PC-9 (cell line): ENCODE data around the gene TSC22D2. TPM values are rescaled to one million over a fixed set of nuclear protein-coding genes. Genes with fewer than 3 reads are reported as not detected.

Experiments
- Bru-seq: library from RNA; stranded (reverse); fragments of 400-500 nt; gene quantifications from one replicate; lab custom pipeline; 2021; lab: Mats Ljungman, UMichigan
- BruChase-seq, 2 experiments: library from RNA; stranded (reverse); fragments of 400-500 nt; gene quantifications; one replicate each; lab custom pipeline; 2021; lab: Mats Ljungman, UMichigan
- BruUV-seq: library from RNA; stranded (reverse); fragments of 400-500 nt; replicated peaks from 2 replicates; lab custom pipeline; 2021; lab: Mats Ljungman, UMichigan
- CTCF ChIA-PET: fragments of 300-600 bp; sonication (Branson Sonifier 250); formaldehyde crosslinking; loops from one replicate; lab custom pipeline; 2022; ENCODE audit warnings: antibody characterized with exemption; lab: Charles Lee
- POLR2A ChIA-PET: fragments of 300-600 bp; sonication (Branson Sonifier 250); formaldehyde crosslinking; loops from one replicate; lab custom pipeline; 2022; ENCODE audit warnings: antibody characterized with exemption; ENCODE audit not compliant: unreplicated experiment; lab: Charles Lee
- DNase-seq, 2 experiments: peaks; one replicate each; pipeline versions ENCODE4 v3.0.0 to v3.0.0-alpha.2; 2015 to 2022; ENCODE audit warnings: mixed read lengths in 1 of 2
- H2AFZ ChIP-seq: fragments of 200-600 bp; sonication (generic); 2 replicates; pipeline ENCODE4 v1.8.1; 2017; ENCODE audit warnings: antibody characterized with exemption
- H3F3A ChIP-seq: fragments of 200-600 bp; sonication (generic); 2 replicates; pipeline ENCODE4 v1.8.1; 2017; ENCODE audit warnings: antibody characterized with exemption, mild to moderate bottlenecking, low read depth; ENCODE audit not compliant: insufficient read depth
- H3K27ac ChIP-seq: fragments of 200-600 bp; sonication (generic); 2 replicates; pipeline ENCODE4 v1.6.1; 2016; ENCODE audit warnings: mixed run types
- H3K27me3 ChIP-seq: fragments of 200-600 bp; sonication (generic); 2 replicates; pipeline ENCODE4 v1.6.1; 2016; ENCODE audit warnings: low read depth, mixed run types; ENCODE audit not compliant: insufficient read depth
- H3K36me3 ChIP-seq: fragments of 200-600 bp; sonication (generic); 2 replicates; pipeline ENCODE4 v1.6.1; 2016; ENCODE audit warnings: low read depth, mixed run types
- H3K4me1 ChIP-seq: fragments of 200-600 bp; sonication (generic); replicated peaks from 2 replicates; pipeline ENCODE4 v1.6.1; 2016; ENCODE audit warnings: mixed run types; ENCODE audit not compliant: insufficient read depth
- H3K4me2 ChIP-seq: fragments of 200-600 bp; sonication (generic); 2 replicates; pipeline ENCODE4 v1.6.1; 2017; ENCODE audit warnings: mixed run types
- H3K4me3 ChIP-seq: fragments of 200-600 bp; sonication (generic); 2 replicates; pipeline ENCODE4 v1.6.1; 2016; ENCODE audit warnings: mixed run types
- H3K79me2 ChIP-seq: fragments of 200-600 bp; sonication (generic); 2 replicates; pipeline ENCODE4 v1.6.1; 2017; ENCODE audit warnings: low read depth, mixed run types
- H3K9me2 ChIP-seq: fragments of 200-600 bp; sonication (generic); 2 replicates; pipeline ENCODE4 v1.8.1; 2017; ENCODE audit warnings: mild to moderate bottlenecking; ENCODE audit not compliant: insufficient read depth
- H3K9me3 ChIP-seq: fragments of 200-600 bp; sonication (generic); 2 replicates; pipeline ENCODE4 v1.8.1; 2016; ENCODE audit warnings: low read depth; ENCODE audit not compliant: insufficient read depth
- H4K20me1 ChIP-seq: fragments of 200-600 bp; sonication (generic); 2 replicates; pipeline ENCODE4 v1.8.1; 2017; ENCODE audit not compliant: insufficient read depth
- CTCF ChIP-seq: fragments of 200-600 bp; sonication (generic); conservative IDR thresholded peaks from 2 replicates; pipeline ENCODE4 v1.6.1; 2017; ENCODE audit warnings: mixed run types, antibody characterized with exemption, mild to moderate bottlenecking, moderate library complexity
- EZH2 ChIP-seq: fragments of 200-600 bp; sonication (generic); IDR thresholded peaks from 2 replicates; pipeline ENCODE4 v1.8.0; 2017; ENCODE audit warnings: antibody characterized with exemption, low read depth
- intact Hi-C: fragments of 100-400 bp; cut with micrococcal nuclease; formaldehyde crosslinking; loops from one replicate; pipeline ENCODE4 v1.10.0; 2022; ENCODE audit not compliant: unreplicated experiment
- long read RNA-seq: library from polyadenylated mRNA; stranded (forward); transcript quantifications from one replicate; pipeline ENCODE4 v2.0.0, GENCODE V29; 2022
- total RNA-seq: library from RNA; stranded (reverse); gene quantifications from 2 replicates; pipeline ENCODE4 v1.2.3, GENCODE V29; 2021

Gene TSC22D2
- total RNA-seq (20.5 and 32.0 TPM in 2 replicates), Bru-seq, nascent RNA (percentile 98 among the genes with signal in this experiment), BruChase-seq, experiment 1, labeled RNA remaining after a 2-hour chase (percentile 97 among the genes with signal in this experiment), BruChase-seq, experiment 2, labeled RNA remaining after a 6-hour chase (percentile 81 among the genes with signal in this experiment)
- long read RNA-seq, transcript TSC22D2-203 (3 exons, 2,093 nt): major isoform, 22 of 26 reads
- long read RNA-seq, partial matches to known transcripts: 0 of 26 reads
- long read RNA-seq, other reads (novel, unspliced or antisense): 4 of 26 reads

GRCh38 chr3:150408221-150409124 is at the start of gene TSC22D2:
TSC22D2 (plus strand) TSS chr3:150408298; CDS start chr3:150409351, 1,053 bp downstream.
- H3F3A ChIP-seq: peaks cover 30% of the 10 kb centered on the region
- TF ChIP-seq CTCF: 0 out of 2 replicates have a peak, but pooled peaks have one; percentile 18
- no peak for TF ChIP-seq EZH2
- peak within 1 kb of the TSS; percentile 81 for H3K4me2 ChIP-seq
- H3K9me2 ChIP-seq: no peaks in the 10 kb centered on the region; the same call in 1 of the 2 replicates
- ChIA-PET POLR2A (interaction anchor here (0.6 to 0.9 kb wide), 13 partner anchors 26 to 682 kb away, joined by 3 to 16 read pairs (median 5); no protein-coding TSS in a partner anchor), CTCF (interaction anchor here (0.5 to 1.4 kb wide), 5 partner anchors 59 to 169 kb away, joined by 4 to 15 read pairs (median 5); no protein-coding TSS in a partner anchor)
- peaks cover 59% of the 10 kb centered on the region for H3K79me2 ChIP-seq
- peaks cover 43% of the 10 kb centered on the region for H4K20me1 ChIP-seq
- BruUV-seq: no TSS peak
- peak within 1 kb of the TSS; percentile 97 for H3K27ac ChIP-seq
- peaks cover 17% of the 10 kb centered on the region for H3K4me1 ChIP-seq
- H3K9me3 ChIP-seq: no peaks in the 10 kb centered on the region
- H2AFZ ChIP-seq: peak within 1 kb of the TSS; percentile 87
- intact Hi-C loops: loop anchor here (1.0 to 5.0 kb wide), 7 partner anchors 38 to 170 kb away; partner anchors contain the start of genes EIF2A and SERP1
- H3K27me3 ChIP-seq: no peaks in the 10 kb centered on the region
- H3K36me3 ChIP-seq: peaks cover 12% of the 10 kb centered on the region; the same call in 1 of the 2 replicates
- peak within 1 kb of the TSS; percentile 69 for H3K4me3 ChIP-seq
- peak; percentile 79 to 97 for DNase-seq

GRCh38 chr3:150359381-150359780 is 48.7 kb upstream of the TSC22D2 start:
- peaks cover 24% of the 10 kb centered on the region for H3K4me1 ChIP-seq
- no peaks in the 10 kb centered on the region for H3K9me3 ChIP-seq
- no peaks in the 10 kb centered on the region for H3K36me3 ChIP-seq
- 0 out of 2 replicates have a peak overlapping the region, but pooled peaks have one; percentile 70 for H2AFZ ChIP-seq
- H3K4me3 ChIP-seq: no peak overlapping the region
- no peaks in the 10 kb centered on the region for H3K9me2 ChIP-seq
- H3K27ac ChIP-seq: no peak overlapping the region
- intact Hi-C loops: no loop called here
- no peaks in the 10 kb centered on the region for H3K79me2 ChIP-seq
- no peak overlapping the region for H3K4me2 ChIP-seq
- ChIA-PET POLR2A (no interaction called here), CTCF (no interaction called here)
- H3F3A ChIP-seq: peaks cover 17% of the 10 kb centered on the region
- H3K27me3 ChIP-seq: no peaks in the 10 kb centered on the region
- no peaks in the 10 kb centered on the region for H4K20me1 ChIP-seq
- no peak for TF ChIP-seq CTCF
- TF ChIP-seq EZH2: no peak
- no TSS peak for BruUV-seq
- no peak for DNase-seq

GRCh38 chr3:150360966-150361365 is 47.1 kb upstream of the TSC22D2 start:
- H3K9me3 ChIP-seq: no peaks in the 10 kb centered on the region
- no peaks in the 10 kb centered on the region for H4K20me1 ChIP-seq
- H3K9me2 ChIP-seq: no peaks in the 10 kb centered on the region
- H3K36me3 ChIP-seq: no peaks in the 10 kb centered on the region
- no peaks in the 10 kb centered on the region for H3K79me2 ChIP-seq
- H3K4me2 ChIP-seq: no peak overlapping the region
- no peak for DNase-seq
- no peak for TF ChIP-seq EZH2
- no peak for TF ChIP-seq CTCF
- no peak overlapping the region for H2AFZ ChIP-seq
- intact Hi-C loops: no loop called here
- CTCF ChIA-PET: interaction anchor here (0.6 kb wide), 1 partner anchor 129 kb away, joined by 3 read pairs; no protein-coding TSS in a partner anchor
- no peak overlapping the region for H3K4me3 ChIP-seq
- POLR2A ChIA-PET: interaction anchor here (0.6 kb wide), 1 partner anchor 12 kb away, joined by 12 read pairs; no protein-coding TSS in a partner anchor
- no peaks in the 10 kb centered on the region for H3K27me3 ChIP-seq
- no peak overlapping the region for H3K27ac ChIP-seq
- BruUV-seq: no TSS peak
- H3K4me1 ChIP-seq: peaks cover 35% of the 10 kb centered on the region
- peaks cover 17% of the 10 kb centered on the region for H3F3A ChIP-seq
